Testis (tissue), 3 donors: ENCODE data around the gene PLCB1. TPM values are rescaled to one million over a fixed set of nuclear protein-coding genes. Genes with fewer than 3 reads are reported as not detected.

ENCODE experiments used
- DNase-seq: peaks from one replicate; pipeline ENCODE4 v3.0.0-alpha.2; 2019
- H3K27ac ChIP-seq, 2 donors: fragments of 200-600 bp; sonication (generic); one replicate each; pipeline ENCODE4 v1.5.1; 2019
- H3K27me3 ChIP-seq: fragments of 200-600 bp; sonication (generic); one replicate; pipeline ENCODE4 v1.5.1; 2019
- H3K36me3 ChIP-seq: fragments of 200-600 bp; sonication (generic); one replicate; pipeline ENCODE4 v1.5.1; 2017; ENCODE audit warnings: low read depth; ENCODE audit errors: missing control alignments
- H3K4me1 ChIP-seq: fragments of 200-600 bp; sonication (generic); one replicate; pipeline ENCODE4 v1.5.1; 2019
- H3K4me3 ChIP-seq, 2 donors: fragments of 200-600 bp; sonication (generic); one replicate each; pipeline ENCODE4 v1.5.1; 2017 to 2019
- H3K9me3 ChIP-seq: fragments of 200-600 bp; sonication (generic); one replicate; pipeline ENCODE4 v1.5.1; 2017
- POLR2A ChIP-seq: fragments of 450-650 bp; IDR thresholded peaks from one replicate; pipeline ENCODE4 v1.6.1; 2017; ENCODE audit warnings: antibody characterized with exemption, mild to moderate bottlenecking, moderate library complexity
- WGBS, 2 donors: methylation state at CpG; one replicate each; pipeline ENCODE4 v1.1.5; 2018; 5-methylcytosine and 5-hydroxymethylcytosine counted together
- intact Hi-C: fragments of 100-400 bp; cut with DNase I; formaldehyde crosslinking; loops from one replicate; pipeline ENCODE4 v1.15.1; 2023; ENCODE audit warnings: low total_unique reads
- polyA plus RNA-seq: library from polyadenylated mRNA; stranded (reverse); fragments of 350-450 nt; fragmentation: Illumina TruSeq; extraction: RNeasy Lipid Tissue Mini Kit (QIAGEN cat#74804); gene quantifications from one replicate; pipeline ENCODE4 v1.2.3, GENCODE V29; 2014; ENCODE audit warnings: low read depth, low replicate concordance; ENCODE audit not compliant: insufficient read depth
- total RNA-seq, 2 donors: library from RNA; depleted of rRNA; stranded (reverse); fragments of >200 nt; gene quantifications; one replicate each; pipeline ENCODE4 v1.2.3, GENCODE V29; 2016
- TF ChIP-seq, protein P1 (sequence below), 3 experiments: fragments of 450-650 bp in 2 of 3; fragments of 200-600 bp in 1 of 3; sonication (generic) in 1 of 3; IDR thresholded peaks; one replicate each; pipeline ENCODE4 v1.5.1; 2016 to 2019; ENCODE audit warnings: antibody characterized with exemption in 3 of 3, mild to moderate bottlenecking in 2 of 3, moderate library complexity in 1 of 3

PLCB1 gene
- total and polyA plus RNA-seq, 3 donors from 2014 or later: 3.1 to 9.8 (median 8.2) TPM

GRCh38 chr20:8867038-8867740, 735.1 kb downstream of the PLCB1 start:
- intact Hi-C loops: no loop called here
- no peaks in the 10 kb centered on the region for H3K9me3 ChIP-seq
- H3K27ac ChIP-seq: no peak overlapping the region
- 85 to 86% methylated on average over 7 of the region's 7 CpGs for WGBS, 2 donors
- H3K4me1 ChIP-seq: no peaks in the 10 kb centered on the region
- DNase-seq: no peak
- no peak overlapping the region for H3K4me3 ChIP-seq
- TF ChIP-seq, protein P1, sequence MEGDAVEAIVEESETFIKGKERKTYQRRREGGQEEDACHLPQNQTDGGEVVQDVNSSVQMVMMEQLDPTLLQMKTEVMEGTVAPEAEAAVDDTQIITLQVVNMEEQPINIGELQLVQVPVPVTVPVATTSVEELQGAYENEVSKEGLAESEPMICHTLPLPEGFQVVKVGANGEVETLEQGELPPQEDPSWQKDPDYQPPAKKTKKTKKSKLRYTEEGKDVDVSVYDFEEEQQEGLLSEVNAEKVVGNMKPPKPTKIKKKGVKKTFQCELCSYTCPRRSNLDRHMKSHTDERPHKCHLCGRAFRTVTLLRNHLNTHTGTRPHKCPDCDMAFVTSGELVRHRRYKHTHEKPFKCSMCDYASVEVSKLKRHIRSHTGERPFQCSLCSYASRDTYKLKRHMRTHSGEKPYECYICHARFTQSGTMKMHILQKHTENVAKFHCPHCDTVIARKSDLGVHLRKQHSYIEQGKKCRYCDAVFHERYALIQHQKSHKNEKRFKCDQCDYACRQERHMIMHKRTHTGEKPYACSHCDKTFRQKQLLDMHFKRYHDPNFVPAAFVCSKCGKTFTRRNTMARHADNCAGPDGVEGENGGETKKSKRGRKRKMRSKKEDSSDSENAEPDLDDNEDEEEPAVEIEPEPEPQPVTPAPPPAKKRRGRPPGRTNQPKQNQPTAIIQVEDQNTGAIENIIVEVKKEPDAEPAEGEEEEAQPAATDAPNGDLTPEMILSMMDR (IDR thresholded peaks at IDR 0.05): no peak
- no peak for TF ChIP-seq POLR2A
- H3K27me3 ChIP-seq: no peaks in the 10 kb centered on the region
- no peaks in the 10 kb centered on the region for H3K36me3 ChIP-seq

GRCh38 chr20:8870652-8871051, 738.6 kb downstream of the PLCB1 start:
- Histone ChIP-seq H3K4me1 (no peaks in the 10 kb centered on the region), H3K36me3 (no peaks in the 10 kb centered on the region), H3K27ac (no peak overlapping the region), H3K4me3 (no peak overlapping the region), H3K9me3 (no peaks in the 10 kb centered on the region), H3K27me3 (no peaks in the 10 kb centered on the region)
- TF ChIP-seq, protein P1 (IDR thresholded peaks at IDR 0.05): no peak
- no peak for TF ChIP-seq POLR2A
- no peak for DNase-seq
- WGBS, 2 donors: 87 to 88% methylated on average over 1 of the region's 1 CpG
- intact Hi-C loops: no loop called here

GRCh38 chr20:8874437-8874836, 742.4 kb downstream of the PLCB1 start:
- H3K36me3 ChIP-seq: no peaks in the 10 kb centered on the region
- no peak for TF ChIP-seq POLR2A
- TF ChIP-seq, protein P1 (IDR thresholded peaks at IDR 0.05): no peak
- H3K27ac ChIP-seq: no peak overlapping the region
- DNase-seq: no peak
- H3K9me3 ChIP-seq: no peaks in the 10 kb centered on the region
- H3K4me3 ChIP-seq: no peak overlapping the region
- 72 to 87% methylated on average over 1 of the region's 1 CpG for WGBS, 2 donors
- no peaks in the 10 kb centered on the region for H3K27me3 ChIP-seq
- no peaks in the 10 kb centered on the region for H3K4me1 ChIP-seq
- intact Hi-C loops: no loop called here

DNA sequence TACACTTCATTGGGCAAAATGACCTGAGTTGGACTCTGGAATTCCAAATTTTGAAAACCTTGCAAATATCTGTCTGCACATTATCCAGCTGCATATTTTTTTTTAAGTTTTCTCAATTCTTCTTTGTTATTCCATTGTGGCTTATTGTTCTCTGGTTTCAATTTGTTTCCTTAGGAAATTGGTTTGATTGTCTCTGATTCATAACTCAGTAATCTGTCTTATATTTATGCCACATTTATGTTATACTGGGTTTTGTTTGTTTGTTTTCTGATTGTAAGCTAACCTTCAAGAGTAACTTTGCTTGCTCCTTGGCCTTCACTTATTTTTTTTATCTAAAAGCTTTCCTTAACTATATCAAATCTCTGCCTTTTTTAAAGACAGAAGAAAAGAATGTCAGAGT, 743.5 kb downstream of the PLCB1 start:
- intact Hi-C loops: no loop called here
- Histone ChIP-seq H3K36me3 (no peaks in the 10 kb centered on the region), H3K4me1 (no peaks in the 10 kb centered on the region), H3K27ac (no peak overlapping the region), H3K9me3 (no peaks in the 10 kb centered on the region), H3K4me3 (no peak overlapping the region), H3K27me3 (no peaks in the 10 kb centered on the region)
- no peak for DNase-seq
- TF ChIP-seq, protein P1 (IDR thresholded peaks at IDR 0.05): no peak
- no peak for TF ChIP-seq POLR2A

DNA sequence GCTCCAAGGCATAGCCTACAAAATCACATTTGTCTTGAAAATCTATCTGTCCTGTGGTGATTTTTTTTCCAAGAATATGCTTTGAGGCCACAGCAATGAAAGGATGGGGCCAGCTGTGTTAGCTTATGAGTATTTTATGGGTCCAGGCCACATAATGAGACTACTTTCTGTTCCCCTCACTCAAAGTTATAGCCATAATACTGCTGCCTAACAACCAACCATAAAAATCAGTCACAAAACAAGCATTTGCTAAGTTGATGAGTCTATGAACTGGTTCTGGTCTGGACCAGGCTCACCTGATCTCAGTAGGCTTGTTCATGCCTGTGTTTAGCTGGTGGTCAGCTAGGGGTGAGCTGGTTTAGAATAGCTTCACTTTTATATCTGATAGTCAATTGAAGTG, 744.3 kb downstream of the PLCB1 start:
- no peaks in the 10 kb centered on the region for H3K36me3 ChIP-seq
- intact Hi-C loops: no loop called here
- no peak for TF ChIP-seq POLR2A
- TF ChIP-seq, protein P1 (IDR thresholded peaks at IDR 0.05): no peak
- H3K4me1 ChIP-seq: no peaks in the 10 kb centered on the region
- no peak for DNase-seq
- H3K4me3 ChIP-seq: no peak overlapping the region
- no peak overlapping the region for H3K27ac ChIP-seq
- no peaks in the 10 kb centered on the region for H3K9me3 ChIP-seq
- no peaks in the 10 kb centered on the region for H3K27me3 ChIP-seq
